AG10803 (cell line): ENCODE data around the gene GPR161.
"Not testable (repeated sequence)": the region's sequence is repeated elsewhere in the genome, so short reads cannot be mapped to it uniquely, and the experiment has no call there.

Experiments
- DNase-seq: peaks from one replicate; pipeline ENCODE4 v3.0.0; 2010; ENCODE audit warnings: low read depth
- H3K4me3 ChIP-seq: 2 replicates; pipeline ENCODE4 v1.5.1; 2011; ENCODE audit warnings: mild to moderate bottlenecking, low read length, control low read depth
- TF ChIP-seq, protein P1 (sequence below): conservative IDR thresholded peaks from 2 replicates; pipeline ENCODE4 v1.5.1; 2011; ENCODE audit warnings: mild to moderate bottlenecking, low read length, control low read depth, inconsistent platforms

GPR161 gene

DNA sequence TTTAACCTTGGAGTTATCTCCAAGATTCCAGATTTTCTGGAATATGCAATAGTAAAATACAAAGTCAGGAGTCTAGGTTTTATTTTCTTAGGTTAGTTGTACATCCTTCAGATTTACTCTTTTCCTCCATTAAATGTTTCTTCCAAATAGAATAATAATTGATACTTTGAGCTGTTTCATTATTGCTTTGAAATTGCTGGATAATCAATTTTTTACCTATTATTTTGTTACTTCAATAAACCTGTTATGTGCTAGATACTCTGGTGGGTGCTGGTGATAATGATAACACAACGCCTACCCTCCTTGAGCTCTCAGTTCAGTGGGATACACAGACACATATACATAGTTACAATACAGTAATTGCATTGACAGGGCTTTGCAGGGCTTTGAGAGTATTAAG, 79.4 kb downstream of the GPR161 start:
- no peak for DNase-seq
- TF ChIP-seq, protein P1, sequence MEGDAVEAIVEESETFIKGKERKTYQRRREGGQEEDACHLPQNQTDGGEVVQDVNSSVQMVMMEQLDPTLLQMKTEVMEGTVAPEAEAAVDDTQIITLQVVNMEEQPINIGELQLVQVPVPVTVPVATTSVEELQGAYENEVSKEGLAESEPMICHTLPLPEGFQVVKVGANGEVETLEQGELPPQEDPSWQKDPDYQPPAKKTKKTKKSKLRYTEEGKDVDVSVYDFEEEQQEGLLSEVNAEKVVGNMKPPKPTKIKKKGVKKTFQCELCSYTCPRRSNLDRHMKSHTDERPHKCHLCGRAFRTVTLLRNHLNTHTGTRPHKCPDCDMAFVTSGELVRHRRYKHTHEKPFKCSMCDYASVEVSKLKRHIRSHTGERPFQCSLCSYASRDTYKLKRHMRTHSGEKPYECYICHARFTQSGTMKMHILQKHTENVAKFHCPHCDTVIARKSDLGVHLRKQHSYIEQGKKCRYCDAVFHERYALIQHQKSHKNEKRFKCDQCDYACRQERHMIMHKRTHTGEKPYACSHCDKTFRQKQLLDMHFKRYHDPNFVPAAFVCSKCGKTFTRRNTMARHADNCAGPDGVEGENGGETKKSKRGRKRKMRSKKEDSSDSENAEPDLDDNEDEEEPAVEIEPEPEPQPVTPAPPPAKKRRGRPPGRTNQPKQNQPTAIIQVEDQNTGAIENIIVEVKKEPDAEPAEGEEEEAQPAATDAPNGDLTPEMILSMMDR, result no peak
- no peak overlapping the region for H3K4me3 ChIP-seq

DNA sequence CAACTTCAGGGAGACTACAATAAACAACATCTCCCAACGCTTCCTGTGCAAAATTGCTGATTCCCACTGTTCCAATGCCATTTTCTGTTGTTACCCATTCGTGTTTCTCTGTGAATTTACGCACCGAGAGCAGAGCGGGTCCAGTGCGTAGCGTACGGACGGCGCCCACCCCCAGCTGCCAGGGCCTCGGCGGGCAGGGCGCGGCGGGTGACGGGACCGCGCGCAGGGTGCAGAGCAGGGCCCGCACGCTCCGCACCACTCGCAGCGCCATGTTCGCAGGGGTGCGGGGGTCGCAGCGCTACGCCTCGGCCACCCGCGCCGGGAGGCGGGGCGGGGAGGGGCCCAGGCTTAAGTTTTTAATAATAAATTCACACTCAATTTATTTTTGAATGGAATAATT, 80.6 kb downstream of the GPR161 start:
- not testable (repeated sequence) for DNase-seq, H3K4me3 ChIP-seq

DNA sequence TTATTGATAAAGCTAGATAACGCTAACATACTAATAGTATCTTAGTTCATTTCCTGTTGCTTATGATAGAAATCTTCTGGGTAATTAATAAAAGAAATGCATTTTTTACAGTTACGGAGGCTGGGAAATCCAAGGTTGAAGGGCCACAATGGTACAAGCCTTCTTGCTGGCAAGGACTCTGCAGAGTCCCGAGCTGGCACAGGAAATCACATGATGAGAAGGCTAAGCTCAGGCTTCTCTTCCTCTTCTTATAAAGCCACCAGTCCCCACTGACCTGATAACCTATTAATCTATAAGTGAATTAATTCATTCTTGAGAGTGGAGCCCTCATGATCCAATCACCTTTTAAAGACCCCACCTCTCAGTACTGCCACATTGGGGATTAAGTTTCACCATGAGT, 82.6 kb downstream of the GPR161 start:
- TF ChIP-seq, protein P1, result no peak
- DNase-seq, result no peak
- no peak overlapping the region for H3K4me3 ChIP-seq

DNA sequence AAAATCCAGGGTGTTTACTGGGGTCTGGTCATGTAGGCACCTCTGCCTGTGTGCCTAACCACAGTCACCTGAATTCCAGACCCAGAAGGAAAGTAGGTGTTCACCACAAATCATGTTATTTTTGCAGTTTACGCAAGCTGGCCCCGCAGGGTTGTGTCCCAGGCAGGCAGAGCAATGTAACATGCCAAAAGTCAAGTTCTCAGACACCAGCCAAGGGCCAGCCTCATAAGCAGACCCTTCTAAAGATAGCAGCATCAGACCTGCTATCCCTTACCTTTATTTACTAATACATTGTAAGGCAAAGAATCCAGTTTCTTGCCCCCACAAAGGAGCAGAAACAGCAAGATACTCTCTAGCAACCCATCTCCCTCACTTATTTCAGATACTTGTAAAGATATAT, 83.0 kb downstream of the GPR161 start:
- TF ChIP-seq, protein P1, result no peak
- no peak overlapping the region for H3K4me3 ChIP-seq
- no peak for DNase-seq

DNA sequence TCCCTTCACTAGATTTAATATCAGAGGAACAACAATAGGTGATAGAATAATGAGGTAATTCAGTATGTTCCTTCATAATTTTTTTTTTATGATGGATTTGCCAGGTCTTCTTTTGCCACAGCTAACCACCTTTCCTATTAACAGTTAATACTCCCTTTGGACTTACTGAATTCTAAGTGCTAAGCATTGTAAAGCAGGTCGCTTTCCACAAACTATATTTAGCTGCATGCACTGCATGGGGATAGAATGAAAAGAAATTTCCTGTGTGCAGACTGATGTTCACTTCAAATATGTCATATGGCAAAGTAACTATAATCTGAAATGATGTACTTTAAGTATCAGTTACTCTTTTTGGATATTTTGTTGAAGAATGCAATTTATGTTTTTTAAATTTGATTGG, 85.8 kb downstream of the GPR161 start:
- DNase-seq, result no peak
- TF ChIP-seq, protein P1, result no peak
- no peak overlapping the region for H3K4me3 ChIP-seq

DNA sequence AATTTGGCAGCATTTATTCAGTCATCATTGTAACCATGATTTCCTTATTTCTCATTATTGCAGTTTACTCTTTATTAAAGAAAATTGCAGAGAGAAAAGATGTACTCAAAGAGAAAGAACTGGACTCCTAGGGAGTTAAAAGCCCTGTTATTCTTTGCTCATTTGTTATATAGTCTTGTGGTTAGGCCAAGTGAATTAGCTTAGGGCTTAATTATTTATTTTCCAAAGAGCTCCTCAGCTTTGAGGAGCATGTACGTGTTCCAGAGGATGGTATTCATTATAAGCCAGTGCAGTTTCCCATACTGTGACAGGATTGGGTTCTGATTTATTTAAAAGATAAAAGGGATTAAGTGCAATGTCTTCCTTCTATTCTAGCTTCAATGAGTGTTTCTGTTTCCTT, 86.4 kb downstream of the GPR161 start:
- TF ChIP-seq, protein P1, result no peak
- no peak for DNase-seq
- no peak overlapping the region for H3K4me3 ChIP-seq

DNA sequence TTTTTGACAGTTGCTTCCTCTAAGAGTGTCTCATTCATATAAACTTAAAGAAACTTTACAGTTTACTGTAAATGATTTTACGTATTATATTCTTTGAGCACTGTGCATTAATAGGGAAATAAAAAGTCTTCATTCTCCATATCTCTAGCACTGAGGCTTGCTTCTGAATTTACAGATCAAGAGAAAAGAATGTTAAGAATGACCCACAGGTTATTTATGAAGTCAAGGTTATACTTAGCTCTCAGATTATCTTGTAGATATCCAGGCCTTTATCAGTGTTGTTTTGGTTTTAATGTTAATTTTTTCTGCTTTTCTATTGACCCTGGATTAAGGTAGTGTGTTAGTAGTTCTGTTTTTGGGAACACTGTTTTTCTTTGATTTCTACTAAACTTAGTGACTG, 91.4 kb downstream of the GPR161 start:
- DNase-seq, result no peak
- TF ChIP-seq, protein P1, result no peak
- H3K4me3 ChIP-seq, result no peak overlapping the region

DNA sequence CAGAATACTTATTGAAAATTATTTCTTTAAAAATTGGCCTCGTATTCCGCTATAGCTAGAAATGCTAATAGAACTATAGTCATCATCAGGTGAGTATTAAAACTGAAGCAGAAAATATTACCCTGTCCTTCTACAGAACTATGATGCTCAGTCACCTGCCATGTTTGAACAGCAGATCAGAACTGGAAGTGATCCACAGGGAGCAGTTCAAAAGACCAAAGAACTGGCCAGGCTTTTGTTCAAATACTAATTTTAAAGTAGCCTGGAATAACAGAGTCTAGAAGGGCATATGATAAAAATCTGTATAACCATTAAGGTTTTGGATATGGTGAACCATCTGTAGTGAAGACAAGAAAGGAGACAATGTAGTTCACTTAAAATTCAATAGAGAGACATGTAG, 94.4 kb downstream of the GPR161 start:
- no peak overlapping the region for H3K4me3 ChIP-seq
- TF ChIP-seq, protein P1, result no peak
- DNase-seq, result no peak
